Medulla oblongata (tissue), 1 donor: ENCODE data around the gene OR2C3.
"Not testable (repeated sequence)": the region's sequence is repeated elsewhere in the genome, so short reads cannot be mapped to it uniquely, and the experiment has no call there.

Source experiments
- DNase-seq: peaks from one replicate; pipeline ENCODE4 v3.0.0-alpha.2; 2015; ENCODE audit errors: extremely low spot score

Gene OR2C3

GRCh38 chr1:247536340-247536739 lies at the start of gene OR2C3:
TSS of gene OR2C3 (minus strand) at chr1:247536440. CDS start at chr1:247532511, 3,929 bp downstream.
- DNase-seq, result no peak

DNA sequence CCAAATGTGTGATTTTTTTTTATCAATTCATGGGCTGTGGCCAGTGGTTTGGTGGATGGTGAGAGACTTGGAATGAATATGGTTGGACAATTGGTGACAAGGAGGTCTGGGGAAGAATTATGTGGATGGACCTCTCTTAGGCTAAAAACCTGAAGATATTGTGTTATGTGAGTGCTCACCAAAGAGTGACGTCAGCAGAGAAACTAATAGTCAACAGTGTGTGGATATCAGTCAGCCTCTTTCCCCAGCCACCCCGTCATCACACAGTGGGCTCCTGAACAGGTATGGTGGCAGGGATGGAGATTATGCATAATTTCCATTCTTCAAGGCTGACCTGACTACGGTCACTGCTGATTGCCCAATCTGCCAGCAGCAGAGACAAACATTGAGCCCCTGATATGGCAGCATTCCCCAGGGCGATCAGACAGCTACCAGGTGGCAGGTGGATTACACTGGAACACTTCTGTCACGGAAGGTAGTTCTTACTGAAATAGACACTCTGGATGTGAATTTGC lies 42.8 kb upstream of the OR2C3 start:
- DNase-seq, result no peak

GRCh38 chr1:247576514-247576913 lies 40.3 kb upstream of the OR2C3 start:
- DNase-seq, result no peak

GRCh38 chr1:247574664-247575063 lies 38.4 kb upstream of the OR2C3 start:
- DNase-seq, result no peak

DNA sequence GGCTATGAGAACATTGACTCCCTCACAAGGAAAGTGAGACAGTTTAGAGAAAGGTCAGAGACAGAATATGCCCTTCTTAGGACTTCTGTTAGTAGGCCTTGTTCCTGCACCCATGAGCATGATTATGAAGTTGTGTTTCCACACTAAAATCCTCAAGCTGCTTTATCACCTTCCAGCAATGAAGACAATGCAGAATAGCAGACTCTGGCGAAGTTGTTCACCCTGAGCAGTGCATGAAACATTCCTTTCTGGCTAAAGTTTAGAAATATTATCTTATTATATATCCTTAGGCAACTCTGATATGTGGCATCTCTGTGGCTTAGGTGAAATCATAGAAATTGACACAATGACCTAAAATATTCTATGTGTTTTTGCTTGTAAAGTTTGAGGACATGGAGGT lies 38.0 kb upstream of the OR2C3 start:
- no peak for DNase-seq

DNA sequence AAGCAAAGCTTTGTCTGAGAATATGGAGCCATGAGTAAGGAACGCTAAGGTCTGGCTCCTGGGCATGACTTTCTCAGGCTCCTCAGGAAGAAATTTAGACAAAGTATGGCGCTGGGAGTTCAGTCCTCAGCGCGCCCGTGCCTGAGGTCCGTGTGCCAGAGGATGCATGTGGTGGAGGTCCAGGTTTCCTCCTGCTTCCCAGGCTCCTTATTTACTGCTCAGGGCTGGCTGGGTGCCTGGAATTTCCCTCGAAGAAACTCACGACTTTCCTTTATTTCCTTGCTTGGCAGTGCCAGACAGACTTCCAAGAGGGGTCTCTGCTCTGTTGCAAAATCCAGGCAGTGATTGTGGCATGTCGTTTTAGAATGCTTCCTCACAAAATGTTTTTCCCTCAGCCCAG lies 26.0 kb upstream of the OR2C3 start:
- DNase-seq, result no peak

DNA sequence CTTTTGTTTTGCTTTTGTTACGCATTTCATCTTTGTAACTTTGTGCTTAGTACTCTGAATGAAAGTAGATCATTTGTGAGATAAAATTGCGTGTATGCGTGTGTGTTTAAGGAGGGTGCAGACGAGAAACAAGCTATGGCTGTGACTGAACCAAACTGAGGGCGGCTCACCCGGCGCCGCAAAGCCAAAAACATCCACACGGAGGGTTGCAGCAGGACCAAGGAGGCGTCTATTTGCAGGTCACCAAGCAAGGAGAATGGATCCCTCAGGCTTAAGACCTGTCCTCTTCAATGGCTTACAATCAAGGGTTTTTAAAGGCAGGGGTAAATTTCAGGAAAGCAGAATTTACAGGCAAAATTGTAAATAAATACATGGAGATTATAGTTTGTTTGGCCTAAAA lies 25.5 kb upstream of the OR2C3 start:
- no peak for DNase-seq

- no peak for DNase-seq
These were observed 21.9 kb upstream of the OR2C3 start for GRCh38 chr1:247557926-247558674.

DNA sequence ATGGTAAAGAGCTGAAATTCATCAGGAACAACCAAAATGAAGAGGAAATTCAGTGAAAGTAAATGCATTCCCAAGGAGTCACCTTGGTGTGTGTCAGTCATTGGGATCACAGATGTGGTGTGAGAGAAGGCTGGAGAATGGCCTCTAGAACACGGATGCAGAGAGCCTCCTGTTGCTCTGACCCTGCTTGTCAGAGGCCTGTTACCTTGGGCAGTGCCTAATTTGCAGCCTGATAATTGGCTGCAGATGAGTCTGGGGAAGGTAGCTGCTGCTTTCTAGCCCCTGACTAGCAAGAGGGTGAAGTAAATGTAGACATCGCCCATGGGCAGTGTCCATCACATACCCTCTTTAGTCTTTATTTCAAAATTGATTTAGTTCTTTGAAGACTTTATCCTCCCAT lies 16.0 kb upstream of the OR2C3 start:
- no peak for DNase-seq

DNA sequence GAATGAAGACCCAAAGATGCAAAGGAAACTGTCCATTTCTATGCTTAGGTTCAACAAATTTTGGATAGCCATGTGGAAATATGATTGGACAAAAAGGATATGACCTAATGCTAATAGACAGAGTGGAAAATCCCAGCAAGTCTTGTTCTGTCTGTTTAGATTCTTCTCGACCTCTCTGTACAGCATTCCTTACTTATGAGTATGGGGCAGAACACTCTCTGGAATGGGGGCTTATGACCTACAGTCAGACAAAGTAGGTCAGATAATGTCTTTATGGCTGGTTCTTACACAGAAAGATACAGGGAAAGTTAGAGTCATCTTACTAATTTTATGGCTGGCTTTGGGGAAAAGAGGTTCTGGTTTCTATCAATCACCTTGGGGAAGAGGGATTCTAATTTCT lies 15.5 kb upstream of the OR2C3 start:
- DNase-seq, result no peak

DNA sequence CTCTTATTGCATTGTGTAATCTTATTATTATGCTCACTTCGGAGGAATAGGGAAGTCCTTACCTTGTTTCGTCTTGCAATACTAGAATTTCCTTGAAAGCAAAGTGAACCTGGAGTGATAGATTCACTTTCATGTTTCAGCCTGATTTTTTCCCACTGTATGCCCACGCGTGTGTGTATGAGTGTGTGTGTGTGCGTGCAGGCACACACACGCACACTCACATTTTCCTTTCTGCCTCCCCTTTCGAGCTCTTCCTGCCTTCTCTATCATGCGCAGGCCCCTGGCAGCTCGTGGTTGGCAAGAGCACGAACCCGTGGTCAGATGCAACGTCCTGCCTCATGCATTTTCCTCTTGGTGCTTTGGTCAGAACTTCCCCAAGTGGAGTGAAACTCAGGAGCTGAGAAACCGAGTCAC lies 12.5 kb upstream of the OR2C3 start, which contains the start of gene GCSAML:
GCSAML (plus strand) TSS at position 366 of the 414 bp plus-strand sequence. CDS start 58 bp downstream, outside the sequence.
- DNase-seq, result no peak

GRCh38 chr1:247548092-247548491 lies 11.9 kb upstream of the OR2C3 start:
- no peak for DNase-seq

DNA sequence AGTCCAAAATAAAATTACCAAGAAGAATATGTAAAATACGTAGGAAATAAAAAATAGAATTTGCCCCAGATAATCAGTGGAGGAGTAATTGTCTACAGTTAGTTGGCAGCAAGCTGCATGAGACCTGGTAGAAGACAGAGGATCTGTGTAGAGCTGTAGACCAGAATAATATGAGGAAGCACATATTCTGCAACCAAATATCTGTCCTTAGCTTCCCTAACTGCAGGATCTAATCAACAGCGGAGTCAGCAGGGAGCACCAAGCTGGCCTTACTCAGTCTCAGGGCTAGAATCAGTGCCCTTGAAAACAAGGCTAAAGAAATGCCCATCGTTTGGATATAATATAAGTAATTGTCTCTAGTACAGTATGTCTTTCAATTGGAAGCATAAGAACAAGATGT lies 6.6 kb upstream of the OR2C3 start:
- no peak for DNase-seq

DNA sequence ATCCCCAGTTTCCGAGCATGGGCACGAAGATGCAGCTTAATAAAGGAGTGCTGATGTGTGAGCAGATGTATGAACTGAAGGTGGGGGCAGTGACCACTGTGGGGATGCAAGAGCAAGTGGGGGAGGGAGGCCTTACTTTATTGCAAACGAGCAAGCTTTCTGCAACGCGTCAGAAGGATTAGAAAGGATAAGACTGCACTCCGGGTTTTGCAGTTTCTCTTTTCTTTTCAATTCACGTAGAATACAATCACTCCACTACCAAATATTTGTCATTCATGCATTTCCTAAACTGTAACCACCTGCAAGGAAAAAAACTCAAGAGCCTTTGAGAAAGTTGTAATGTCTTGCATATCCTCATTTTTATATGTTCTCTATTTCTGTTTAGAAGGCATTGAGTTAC lies 4.3 kb upstream of the OR2C3 start:
- no peak for DNase-seq

GRCh38 chr1:247539215-247539614 lies 3.0 kb upstream of the OR2C3 start:
- DNase-seq, result no peak

- DNase-seq, result no peak
These were observed 2.3 kb upstream of the OR2C3 start for GRCh38 chr1:247538561-247538960.

DNA sequence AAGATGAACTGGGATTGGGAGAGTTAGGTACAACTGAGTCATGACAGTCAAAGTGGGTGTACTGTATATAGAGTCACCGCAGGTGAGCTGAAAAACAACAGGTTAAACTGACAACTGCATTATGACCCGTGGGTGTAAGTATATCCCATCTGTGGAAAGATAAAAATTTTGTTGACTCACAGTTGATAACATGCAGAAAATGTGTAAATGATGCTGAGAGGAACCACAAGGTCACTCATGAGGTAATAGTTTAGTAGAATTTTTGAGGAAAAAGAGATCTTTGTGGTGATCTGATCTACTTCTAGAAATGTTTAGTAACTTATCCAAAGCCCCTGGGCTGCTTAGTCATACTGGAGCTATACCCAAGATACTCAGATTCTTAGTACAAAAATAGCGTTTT lies 838 bp downstream of the OR2C3 start:
- no peak for DNase-seq

DNA sequence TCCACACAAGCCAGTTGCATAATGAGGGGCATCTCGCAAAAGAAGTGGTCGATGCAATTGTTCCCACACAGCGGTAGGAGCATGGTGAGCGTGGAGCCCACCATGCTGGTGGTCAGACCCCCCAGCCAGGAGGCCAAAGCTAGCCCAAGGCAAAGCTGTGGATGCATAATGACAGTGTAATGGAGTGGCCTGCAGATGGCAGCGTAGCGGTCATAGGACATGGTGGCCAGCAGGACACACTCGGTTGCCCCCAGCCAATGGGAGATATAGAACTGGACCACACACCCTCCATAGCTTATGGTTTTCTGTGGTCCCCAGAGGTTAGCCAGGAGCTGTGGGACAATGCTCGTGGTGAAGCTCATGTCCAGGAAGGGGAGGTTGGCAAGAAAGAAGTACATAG lies 4.3 kb downstream of the OR2C3 start:
- no peak for DNase-seq

DNA sequence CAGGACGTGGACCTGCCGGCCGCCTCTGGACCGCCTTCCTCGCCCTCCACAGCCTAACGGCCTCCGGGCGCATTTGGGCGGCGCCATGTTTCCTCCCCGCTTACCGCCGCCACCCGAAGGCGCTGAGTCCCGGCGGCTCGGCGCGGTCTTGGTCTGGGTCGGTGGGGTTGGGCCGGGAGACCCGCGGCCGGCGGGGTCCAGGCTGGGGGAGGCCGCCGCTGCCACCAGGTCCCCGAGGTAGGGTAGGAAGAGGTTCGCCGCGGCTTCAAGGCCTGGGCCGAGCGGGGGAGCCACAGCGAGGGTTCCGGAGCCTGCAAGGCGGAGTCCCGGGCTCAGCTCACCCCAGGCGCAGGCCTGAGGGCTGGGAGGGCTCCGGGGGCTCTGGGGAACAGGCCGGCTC lies 5.5 kb downstream of the OR2C3 start:
- DNase-seq, result no peak

- DNase-seq, result no peak
These were observed 6.4 kb downstream of the OR2C3 start for GRCh38 chr1:247529771-247530355.

DNA sequence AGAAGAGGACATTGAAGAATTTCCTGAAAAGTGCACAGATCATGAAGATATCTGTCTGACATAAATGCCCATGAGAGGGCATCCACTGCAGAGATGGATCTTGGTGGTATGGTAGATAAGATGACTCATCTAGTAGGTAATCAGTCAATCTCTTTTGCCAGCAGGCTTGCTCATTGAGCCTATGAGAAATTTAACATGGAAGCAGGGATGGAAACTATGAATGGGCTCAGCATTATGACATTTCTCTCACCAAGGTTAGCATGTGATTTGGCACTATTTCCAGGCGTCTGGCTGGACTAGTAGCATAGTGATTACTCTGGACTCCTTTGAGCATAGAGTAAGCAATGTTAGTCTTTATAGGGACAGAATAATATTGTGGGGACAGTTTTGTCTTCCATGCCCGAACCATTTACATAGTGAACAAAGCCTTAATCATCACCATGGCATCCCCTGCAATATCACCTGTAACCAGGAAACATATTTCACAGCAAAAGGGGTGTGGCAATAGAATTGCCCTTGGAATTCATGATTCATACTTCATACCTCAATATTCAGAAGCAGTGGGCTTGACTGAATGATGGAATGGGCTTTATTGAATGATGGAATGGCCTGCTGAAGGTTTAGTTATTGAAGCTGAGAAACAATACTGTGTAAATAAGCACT lies 7.3 kb downstream of the OR2C3 start:
- DNase-seq, result no peak

- DNase-seq, result not testable (repeated sequence)
These were observed 14.4 kb downstream of the OR2C3 start for GRCh38 chr1:247521886-247522285.

- no peak for DNase-seq
These were observed 17.7 kb downstream of the OR2C3 start for GRCh38 chr1:247518613-247518891.
